GM19455 (cell line): ENCODE data around the gene TRAP1.

ENCODE experiments used
- ATAC-seq: cut with Tn5 transposase; IDR thresholded peaks from one replicate; pipeline ENCODE4 v1.9.1; 2021; ENCODE audit not compliant: unreplicated experiment

TRAP1 gene

GRCh38 chr16:3717235-3718018 lies at the start of gene TRAP1:
TRAP1 (minus strand) TSS chr16:3717524; CDS start chr16:3717508, 16 bp downstream.
- ATAC-seq = peak; percentile 87

- ATAC-seq = no peak
These were observed 48.9 kb upstream of the TRAP1 start for GRCh38 chr16:3766177-3766576.

GRCh38 chr16:3764409-3764808 lies 47.1 kb upstream of the TRAP1 start:
- no peak for ATAC-seq

- no peak for ATAC-seq
These were observed 44.9 kb upstream of the TRAP1 start for GRCh38 chr16:3762107-3762750.

GRCh38 chr16:3761375-3762106 lies 44.2 kb upstream of the TRAP1 start:
- no peak for ATAC-seq

GRCh38 chr16:3760518-3760917 lies 43.2 kb upstream of the TRAP1 start:
- no peak for ATAC-seq

- no peak for ATAC-seq
These were observed 42.4 kb upstream of the TRAP1 start for GRCh38 chr16:3759736-3760135.

- no peak for ATAC-seq
These were observed 38.8 kb upstream of the TRAP1 start for GRCh38 chr16:3756113-3756512.

- ATAC-seq = no peak
These were observed 37.9 kb upstream of the TRAP1 start for GRCh38 chr16:3755249-3755648.

GRCh38 chr16:3754772-3755171 lies 37.4 kb upstream of the TRAP1 start:
- no peak for ATAC-seq

GRCh38 chr16:3754081-3754703 lies 36.9 kb upstream of the TRAP1 start:
- no peak for ATAC-seq

- ATAC-seq = no peak
These were observed 35.7 kb upstream of the TRAP1 start for GRCh38 chr16:3752984-3753383.

GRCh38 chr16:3751878-3752277 lies 34.6 kb upstream of the TRAP1 start:
- ATAC-seq = no peak

GRCh38 chr16:3748307-3748706 lies 31.0 kb upstream of the TRAP1 start:
- ATAC-seq = no peak

GRCh38 chr16:3745751-3746355 lies 28.5 kb upstream of the TRAP1 start:
- ATAC-seq = no peak

GRCh38 chr16:3744018-3744417 lies 26.7 kb upstream of the TRAP1 start:
- no peak for ATAC-seq

GRCh38 chr16:3740934-3741333 lies 23.6 kb upstream of the TRAP1 start:
- ATAC-seq = no peak

- no peak for ATAC-seq
These were observed 22.9 kb upstream of the TRAP1 start for GRCh38 chr16:3740186-3740585.

- ATAC-seq = no peak
These were observed 22.3 kb upstream of the TRAP1 start for GRCh38 chr16:3739636-3740035.

- ATAC-seq = no peak
These were observed 21.2 kb upstream of the TRAP1 start for GRCh38 chr16:3738541-3738940.

- no peak for ATAC-seq
These were observed 20.8 kb upstream of the TRAP1 start for GRCh38 chr16:3738128-3738527.
